ENCODE data around the gene TRAPPC3.
"Not testable (repeated sequence)": the region's sequence is repeated elsewhere in the genome, so short reads cannot be mapped to it uniquely, and the experiment has no call there.

Gene TRAPPC3

DNA sequence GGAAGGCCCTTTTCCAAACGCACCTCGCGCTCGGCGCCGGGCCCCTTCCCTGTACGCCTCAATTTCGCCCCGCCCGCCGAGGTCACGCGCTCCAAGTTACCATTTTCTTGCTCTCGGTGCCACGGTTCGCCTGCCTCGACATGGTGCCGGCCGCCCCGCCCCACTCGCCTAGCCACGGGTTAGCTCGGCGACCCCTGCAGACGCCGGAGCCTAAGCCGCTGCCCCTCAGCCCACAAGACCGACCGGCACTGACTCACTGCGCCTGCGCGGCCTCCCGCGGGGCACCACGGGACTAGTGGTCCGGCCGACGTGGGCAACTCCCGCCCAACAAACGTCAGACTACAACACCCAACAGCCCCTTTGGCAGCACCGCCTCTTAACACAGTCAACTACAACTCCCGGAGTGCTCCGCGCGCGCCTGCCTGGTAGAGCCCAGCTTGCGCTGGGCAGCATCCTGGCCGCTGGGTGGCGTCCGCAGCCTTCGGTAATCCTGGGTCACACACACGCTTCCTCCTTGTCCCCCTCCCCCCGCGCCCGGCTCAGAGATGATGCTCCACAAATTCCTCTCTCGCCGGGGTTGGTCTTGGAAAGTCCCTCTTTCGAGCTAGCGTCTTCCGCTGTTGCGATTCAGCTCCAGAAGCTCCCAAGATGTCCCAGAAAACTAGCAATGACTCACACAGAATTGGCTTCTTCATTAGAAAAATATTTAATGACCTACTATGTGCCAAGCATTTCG, at the start of gene TRAPPC3:
Gene TRAPPC3, minus strand, starts transcription at position 250 of the 736 bp plus-strand sequence. Its CDS starts 108 bp downstream, at position 142.
- TF ChIP-seq EZH2phosphoT487 (IDR thresholded peaks at IDR 0.05; ENCODE audit: borderline replicate concordance, low read length): no peak
- TF ChIP-seq, protein P1, sequence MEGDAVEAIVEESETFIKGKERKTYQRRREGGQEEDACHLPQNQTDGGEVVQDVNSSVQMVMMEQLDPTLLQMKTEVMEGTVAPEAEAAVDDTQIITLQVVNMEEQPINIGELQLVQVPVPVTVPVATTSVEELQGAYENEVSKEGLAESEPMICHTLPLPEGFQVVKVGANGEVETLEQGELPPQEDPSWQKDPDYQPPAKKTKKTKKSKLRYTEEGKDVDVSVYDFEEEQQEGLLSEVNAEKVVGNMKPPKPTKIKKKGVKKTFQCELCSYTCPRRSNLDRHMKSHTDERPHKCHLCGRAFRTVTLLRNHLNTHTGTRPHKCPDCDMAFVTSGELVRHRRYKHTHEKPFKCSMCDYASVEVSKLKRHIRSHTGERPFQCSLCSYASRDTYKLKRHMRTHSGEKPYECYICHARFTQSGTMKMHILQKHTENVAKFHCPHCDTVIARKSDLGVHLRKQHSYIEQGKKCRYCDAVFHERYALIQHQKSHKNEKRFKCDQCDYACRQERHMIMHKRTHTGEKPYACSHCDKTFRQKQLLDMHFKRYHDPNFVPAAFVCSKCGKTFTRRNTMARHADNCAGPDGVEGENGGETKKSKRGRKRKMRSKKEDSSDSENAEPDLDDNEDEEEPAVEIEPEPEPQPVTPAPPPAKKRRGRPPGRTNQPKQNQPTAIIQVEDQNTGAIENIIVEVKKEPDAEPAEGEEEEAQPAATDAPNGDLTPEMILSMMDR (IDR thresholded peaks at IDR 0.05; ENCODE audit: low read depth, low read length, poor library complexity, severe bottlenecking): peak; percentile 95
- peaks cover 52% of the 10 kb centered on the region for H3K4me1 ChIP-seq (ENCODE audit: control insufficient read depth, low read length)

DNA sequence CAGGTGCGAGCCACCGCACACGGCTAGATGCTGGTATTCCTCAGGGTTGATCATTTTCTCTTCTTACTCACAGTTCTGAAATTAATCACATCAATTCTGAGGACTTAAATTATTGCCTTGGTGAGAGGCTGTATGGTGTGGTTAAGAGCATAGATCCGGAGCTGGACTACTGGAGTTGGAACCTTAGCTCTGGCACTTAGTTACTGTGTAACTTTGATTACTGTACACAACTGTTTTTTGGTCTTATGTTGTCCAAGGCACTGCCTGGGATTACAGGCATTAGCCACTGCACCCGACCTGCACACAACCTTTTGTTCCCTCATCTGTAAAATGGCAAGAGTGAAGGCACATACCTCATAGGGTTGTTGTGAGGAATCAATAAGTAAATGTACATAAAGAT, 49.4 kb upstream of the TRAPPC3 start:
- Histone ChIP-seq H3K36me3 (ENCODE audit: control insufficient read depth, low read length) (no peaks in the 10 kb centered on the region), H3F3A (ENCODE audit: control insufficient read depth, insufficient read depth) (no peaks in the 10 kb centered on the region), H3K4me1 (ENCODE audit: control insufficient read depth, low read length) (peaks cover 16% of the 10 kb centered on the region), H3K9me2 (replicated peaks; ENCODE audit: control insufficient read depth, low read length) (no peaks in the 10 kb centered on the region), H3K4me2 (ENCODE audit: low read length) (no peak overlapping the region), H4K20me1 (ENCODE audit: control insufficient read depth, insufficient read depth, low read depth, low read length) (no peaks in the 10 kb centered on the region), H3K79me2 (ENCODE audit: control insufficient read depth, low read length) (no peaks in the 10 kb centered on the region), H3K9me3 (ENCODE audit: control insufficient read depth, insufficient read depth, low read length) (no peaks in the 10 kb centered on the region), H3K4me3 (ENCODE audit: low read length) (no peak overlapping the region), H3K27ac (ENCODE audit: low read depth, low read length) (no peak overlapping the region), H3K27me3 (ENCODE audit: control insufficient read depth, low read length) (peaks cover 15% of the 10 kb centered on the region)
- TF ChIP-seq EZH2phosphoT487 (IDR thresholded peaks at IDR 0.05; ENCODE audit: borderline replicate concordance, low read length): no peak
- TF ChIP-seq, protein P1 (IDR thresholded peaks at IDR 0.05; ENCODE audit: low read depth, low read length, poor library complexity, severe bottlenecking): no peak

More for the DNA sequence above, at the start of gene TRAPPC3:
- Histone ChIP-seq H3K4me2 (ENCODE audit: low read length) (peak within 1 kb of the TSS; percentile 98), H3K27me3 (ENCODE audit: control insufficient read depth, low read length) (no peaks in the 10 kb centered on the region), H3F3A (ENCODE audit: control insufficient read depth, insufficient read depth) (peaks cover 7% of the 10 kb centered on the region), H3K4me3 (ENCODE audit: low read length) (peak within 1 kb of the TSS; percentile 93), H3K27ac (ENCODE audit: low read depth, low read length) (peak within 1 kb of the TSS; percentile 69), H3K9me2 (replicated peaks; ENCODE audit: control insufficient read depth, low read length) (no peaks in the 10 kb centered on the region), H3K36me3 (ENCODE audit: control insufficient read depth, low read length) (peaks cover 13% of the 10 kb centered on the region), H3K79me2 (ENCODE audit: control insufficient read depth, low read length) (peaks cover 38% of the 10 kb centered on the region), H4K20me1 (ENCODE audit: control insufficient read depth, insufficient read depth, low read depth, low read length) (no peaks in the 10 kb centered on the region), H3K9me3 (ENCODE audit: control insufficient read depth, insufficient read depth, low read length) (no peaks in the 10 kb centered on the region)

DNA sequence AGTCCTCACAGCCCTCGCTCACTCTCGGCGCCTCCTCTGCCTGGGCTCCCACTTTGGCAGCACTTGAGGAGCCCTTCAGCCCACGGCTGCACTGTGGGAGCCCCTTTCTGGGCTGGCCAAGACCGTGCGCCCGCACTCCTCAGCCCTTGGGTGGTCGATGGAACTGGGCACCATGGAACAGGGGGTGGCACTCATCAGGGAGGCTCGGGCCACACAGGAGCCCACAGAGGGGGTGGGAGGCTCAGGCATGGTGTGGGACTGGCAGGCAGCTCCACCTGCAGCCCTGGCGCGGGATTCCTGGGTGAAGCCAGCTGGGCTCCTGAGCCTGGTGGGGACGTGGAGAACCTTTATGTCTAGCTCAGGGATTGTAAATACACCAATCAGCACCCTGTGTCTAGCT, 47.5 kb upstream of the TRAPPC3 start:
- H3K27ac ChIP-seq (ENCODE audit: low read depth, low read length); H3F3A ChIP-seq (ENCODE audit: control insufficient read depth, insufficient read depth); H3K4me3 ChIP-seq (ENCODE audit: low read length); H3K79me2 ChIP-seq (ENCODE audit: control insufficient read depth, low read length); H3K9me3 ChIP-seq (ENCODE audit: control insufficient read depth, insufficient read depth, low read length); H3K36me3 ChIP-seq (ENCODE audit: control insufficient read depth, low read length); H3K4me2 ChIP-seq (ENCODE audit: low read length); H3K9me2 ChIP-seq (replicated peaks; ENCODE audit: control insufficient read depth, low read length); H4K20me1 ChIP-seq (ENCODE audit: control insufficient read depth, insufficient read depth, low read depth, low read length): not testable (repeated sequence)
- Histone ChIP-seq H3K4me1 (ENCODE audit: control insufficient read depth, low read length) (peaks cover 16% of the 10 kb centered on the region), H3K27me3 (ENCODE audit: control insufficient read depth, low read length) (peaks cover 15% of the 10 kb centered on the region)

DNA sequence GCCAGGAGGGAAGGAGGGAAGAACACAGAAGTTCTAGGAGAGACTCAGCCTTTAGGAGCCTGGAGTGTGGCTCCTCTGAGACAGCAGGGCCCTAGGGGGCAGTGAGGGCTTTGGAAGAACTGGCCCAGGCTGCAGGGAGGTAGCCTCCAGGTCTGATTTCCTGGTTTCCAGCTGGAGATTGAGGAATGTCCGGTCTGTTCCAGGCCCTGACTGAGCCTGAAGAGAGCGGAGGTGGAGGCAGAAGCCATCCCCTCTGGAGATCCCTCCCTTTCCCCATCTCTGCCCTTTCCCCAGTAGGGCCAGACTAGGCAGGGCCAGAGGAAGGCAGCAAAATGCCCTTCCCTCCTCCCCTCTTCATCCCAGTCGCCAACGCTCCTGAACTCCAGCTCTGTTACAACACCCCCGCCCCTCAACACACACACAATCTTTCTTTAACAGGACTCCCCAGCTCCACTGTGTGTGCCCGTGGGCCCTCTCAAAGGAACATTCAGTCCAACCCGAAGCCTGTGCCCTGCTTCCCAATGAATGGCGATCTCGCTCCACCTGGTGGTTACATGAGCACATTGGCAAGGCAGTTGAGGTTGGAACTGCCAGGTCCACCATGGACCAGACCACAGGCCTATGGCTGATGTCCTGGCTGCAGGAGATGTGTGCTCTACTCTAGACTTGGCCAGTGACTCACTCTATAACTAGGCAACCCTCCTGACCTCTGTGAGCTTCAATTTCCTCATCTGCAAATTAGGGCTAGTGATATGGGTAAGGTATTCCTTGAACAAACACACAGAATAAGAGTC, 38.7 kb upstream of the TRAPPC3 start:
- no peaks in the 10 kb centered on the region for H4K20me1 ChIP-seq (ENCODE audit: control insufficient read depth, insufficient read depth, low read depth, low read length)
- H3K4me1 ChIP-seq (ENCODE audit: control insufficient read depth, low read length): peaks cover 11% of the 10 kb centered on the region
- no peak overlapping the region for H3K4me2 ChIP-seq (ENCODE audit: low read length)
- 0 out of 2 replicates have a peak, but pooled peaks cover 2% of the 10 kb centered on the region for H3F3A ChIP-seq (ENCODE audit: control insufficient read depth, insufficient read depth)
- no peak overlapping the region for H3K4me3 ChIP-seq (ENCODE audit: low read length)
- TF ChIP-seq EZH2phosphoT487 (IDR thresholded peaks at IDR 0.05; ENCODE audit: borderline replicate concordance, low read length): no peak
- TF ChIP-seq, protein P1 (IDR thresholded peaks at IDR 0.05; ENCODE audit: low read depth, low read length, poor library complexity, severe bottlenecking): peak; percentile 78
- no peaks in the 10 kb centered on the region for H3K9me3 ChIP-seq (ENCODE audit: control insufficient read depth, insufficient read depth, low read length)
- H3K27me3 ChIP-seq (ENCODE audit: control insufficient read depth, low read length): no peaks in the 10 kb centered on the region
- no peaks in the 10 kb centered on the region for H3K9me2 ChIP-seq (replicated peaks; ENCODE audit: control insufficient read depth, low read length)
- H3K27ac ChIP-seq (ENCODE audit: low read depth, low read length): no peak overlapping the region
- H3K36me3 ChIP-seq (ENCODE audit: control insufficient read depth, low read length): no peaks in the 10 kb centered on the region
- H3K79me2 ChIP-seq (ENCODE audit: control insufficient read depth, low read length): no peaks in the 10 kb centered on the region
